NCI-H460 (cell line): ENCODE data around the gene CLIP1. TPM values are rescaled to one million over a fixed set of nuclear protein-coding genes. Genes with fewer than 3 reads are reported as not detected.
"Not testable (repeated sequence)": the region's sequence is repeated elsewhere in the genome, so short reads cannot be mapped to it uniquely, and the experiment has no call there.

ENCODE experiments used
- DNase-seq: peaks from one replicate; pipeline ENCODE4 v3.0.0-alpha.2; 2016; ENCODE audit warnings: low read depth; ENCODE audit errors: extremely low read depth
- total RNA-seq: library from RNA; depleted of rRNA; stranded (reverse); fragments of >200 nt; shearing (Covaris generic); gene quantifications from 2 replicates; pipeline ENCODE4 v1.2.3, GENCODE V29; 2014

CLIP1 gene
- total RNA-seq, 1 experiment from 2014 or later: 120 TPM

- peak; percentile 94 for DNase-seq
Measured at GRCh38 chr12:122399592-122400373, 22.7 kb downstream of the CLIP1 start.

GRCh38 chr12:122399254-122399591, 23.2 kb downstream of the CLIP1 start:
- no peak for DNase-seq

- DNase-seq: not testable (repeated sequence)
Measured at GRCh38 chr12:122397981-122398380, 24.5 kb downstream of the CLIP1 start.

GRCh38 chr12:122395319-122395718, 27.1 kb downstream of the CLIP1 start:
- DNase-seq: no peak

GRCh38 chr12:122394626-122395194, 27.8 kb downstream of the CLIP1 start:
- no peak for DNase-seq

- no peak for DNase-seq
Measured at GRCh38 chr12:122393817-122394216, 28.7 kb downstream of the CLIP1 start.

- DNase-seq: no peak
Measured at GRCh38 chr12:122392411-122392810, 30.1 kb downstream of the CLIP1 start.

GRCh38 chr12:122389677-122390076, 32.8 kb downstream of the CLIP1 start:
- no peak for DNase-seq

GRCh38 chr12:122387887-122388286, 34.6 kb downstream of the CLIP1 start:
- no peak for DNase-seq

- DNase-seq: no peak
Measured at GRCh38 chr12:122385171-122386016, 37.1 kb downstream of the CLIP1 start.

- DNase-seq: no peak
Measured at GRCh38 chr12:122382919-122383350, 39.5 kb downstream of the CLIP1 start.

- DNase-seq: no peak
Measured at GRCh38 chr12:122381021-122381420, 41.4 kb downstream of the CLIP1 start.

GRCh38 chr12:122376751-122377150, 45.7 kb downstream of the CLIP1 start:
- not testable (repeated sequence) for DNase-seq

GRCh38 chr12:122374707-122375106, 47.8 kb downstream of the CLIP1 start:
- no peak for DNase-seq

- DNase-seq: no peak
Measured at GRCh38 chr12:122371475-122372045, 50.9 kb downstream of the CLIP1 start.

- DNase-seq: peak; percentile 20
Measured at GRCh38 chr12:122368361-122369073, 54.0 kb downstream of the CLIP1 start.

- DNase-seq: not testable (repeated sequence)
Measured at GRCh38 chr12:122367632-122368031, 54.8 kb downstream of the CLIP1 start.

- DNase-seq: peak; percentile 95
Measured at GRCh38 chr12:122366685-122367475, 55.6 kb downstream of the CLIP1 start.

- not testable (repeated sequence) for DNase-seq
Measured at GRCh38 chr12:122365226-122365625, 57.2 kb downstream of the CLIP1 start.

GRCh38 chr12:122363782-122364181, 58.7 kb downstream of the CLIP1 start:
- DNase-seq: no peak
